Lower lobe of right lung (tissue), 2 donors: Measurements from ENCODE around the gene ZNF628. TPM values are rescaled to one million over a fixed set of nuclear protein-coding genes. Genes with fewer than 3 reads are reported as not detected.

Source experiments
- ATAC-seq, 2 donors: fragments of 200-7000 bp; cut with Tn5 transposase; one replicate each; pipeline ENCODE4 v1.9.1; 2020 to 2022; ENCODE audit warnings: mild to moderate bottlenecking in 2 of 2, moderate library complexity in 2 of 2
- DNase-seq: peaks from one replicate; pipeline ENCODE4 v3.0.0-alpha.2; 2020
- H3K27ac ChIP-seq: fragments of 200-600 bp; one replicate; pipeline ENCODE4 v1.8.0; 2022
- H3K27me3 ChIP-seq: fragments of 200-600 bp; one replicate; pipeline ENCODE4 v1.8.0; 2022; ENCODE audit warnings: low read depth
- H3K36me3 ChIP-seq: fragments of 200-600 bp; one replicate; pipeline ENCODE4 v1.8.0; 2022; ENCODE audit warnings: mild to moderate bottlenecking
- H3K4me1 ChIP-seq: fragments of 200-600 bp; one replicate; pipeline ENCODE4 v1.8.0; 2022
- H3K4me3 ChIP-seq: fragments of 200-600 bp; one replicate; pipeline ENCODE4 v1.8.0; 2022; ENCODE audit warnings: mild to moderate bottlenecking
- H3K9me3 ChIP-seq: fragments of 200-600 bp; one replicate; pipeline ENCODE4 v1.8.0; 2022
- intact Hi-C: fragments of 100-400 bp; cut with DNase I; formaldehyde crosslinking; loops from one replicate; pipeline ENCODE4 v1.11.0; 2022
- total RNA-seq: library from RNA; stranded (reverse); fragmentation: NEBNext Ultra II Directional; extraction: Animal tissue kit (Norgen Biotek cat#: 25700); gene quantifications from one replicate; pipeline ENCODE4 v1.2.1, GENCODE V29; 2021
- TF ChIP-seq, protein P1 (sequence below): fragments of 200-600 bp; IDR thresholded peaks from one replicate; pipeline ENCODE4 v1.8.0; 2022; ENCODE audit warnings: antibody characterized with exemption, mild to moderate bottlenecking
- donor health status: DM: no; HTN: yes; CAD: no; lungs with severe emphysema.

The ZNF628 gene
- total RNA-seq, 1 donor from 2014 or later, result 7.1 TPM

- Histone ChIP-seq H3K27me3 (peaks cover 17% of the 10 kb centered on the region), H3K27ac (no peak overlapping the region), H3K9me3 (no peaks in the 10 kb centered on the region), H3K4me1 (peaks cover 20% of the 10 kb centered on the region), H3K36me3 (no peaks in the 10 kb centered on the region), H3K4me3 (no peak overlapping the region)
- TF ChIP-seq, protein P1, sequence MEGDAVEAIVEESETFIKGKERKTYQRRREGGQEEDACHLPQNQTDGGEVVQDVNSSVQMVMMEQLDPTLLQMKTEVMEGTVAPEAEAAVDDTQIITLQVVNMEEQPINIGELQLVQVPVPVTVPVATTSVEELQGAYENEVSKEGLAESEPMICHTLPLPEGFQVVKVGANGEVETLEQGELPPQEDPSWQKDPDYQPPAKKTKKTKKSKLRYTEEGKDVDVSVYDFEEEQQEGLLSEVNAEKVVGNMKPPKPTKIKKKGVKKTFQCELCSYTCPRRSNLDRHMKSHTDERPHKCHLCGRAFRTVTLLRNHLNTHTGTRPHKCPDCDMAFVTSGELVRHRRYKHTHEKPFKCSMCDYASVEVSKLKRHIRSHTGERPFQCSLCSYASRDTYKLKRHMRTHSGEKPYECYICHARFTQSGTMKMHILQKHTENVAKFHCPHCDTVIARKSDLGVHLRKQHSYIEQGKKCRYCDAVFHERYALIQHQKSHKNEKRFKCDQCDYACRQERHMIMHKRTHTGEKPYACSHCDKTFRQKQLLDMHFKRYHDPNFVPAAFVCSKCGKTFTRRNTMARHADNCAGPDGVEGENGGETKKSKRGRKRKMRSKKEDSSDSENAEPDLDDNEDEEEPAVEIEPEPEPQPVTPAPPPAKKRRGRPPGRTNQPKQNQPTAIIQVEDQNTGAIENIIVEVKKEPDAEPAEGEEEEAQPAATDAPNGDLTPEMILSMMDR, result no peak
- intact Hi-C loops, result no loop called here
- ATAC-seq (no peak), DNase-seq (no peak)
Measured at GRCh38 chr19:55456347-55456746, 20.1 kb upstream of the ZNF628 start.

GRCh38 chr19:55457683-55458457, 18.5 kb upstream of the ZNF628 start:
- H3K36me3 ChIP-seq, result no peaks in the 10 kb centered on the region
- ATAC-seq, result no peak
- TF ChIP-seq, protein P1, result no peak
- H3K9me3 ChIP-seq, result no peaks in the 10 kb centered on the region
- no peak overlapping the region for H3K4me3 ChIP-seq
- H3K4me1 ChIP-seq, result peaks cover 21% of the 10 kb centered on the region
- H3K27ac ChIP-seq, result no peak overlapping the region
- intact Hi-C loops, result no loop called here
- peaks cover 1% of the 10 kb centered on the region for H3K27me3 ChIP-seq
- no peak for DNase-seq

DNA sequence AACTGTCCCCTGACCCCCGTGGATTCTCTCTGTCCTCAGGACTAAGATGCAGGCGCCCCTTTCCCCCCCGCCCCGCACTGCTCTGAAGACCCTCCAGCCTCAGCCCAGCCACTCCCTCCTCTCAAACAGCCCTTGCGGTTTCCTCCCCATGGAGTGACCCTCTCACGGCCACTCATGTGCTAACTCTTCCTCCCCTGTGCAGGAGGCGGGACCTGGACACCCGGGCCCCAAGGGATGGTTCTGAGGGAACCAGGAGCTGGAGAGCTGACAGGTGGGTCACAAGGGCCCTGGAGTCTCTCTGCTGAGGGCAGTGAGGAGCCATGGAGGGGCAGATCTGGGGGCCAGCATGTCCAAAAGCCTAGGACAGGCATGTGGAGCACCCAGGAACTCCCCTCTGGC, 16.9 kb upstream of the ZNF628 start:
- no peaks in the 10 kb centered on the region for H3K9me3 ChIP-seq
- intact Hi-C loops, result no loop called here
- ATAC-seq (no peak), DNase-seq (no peak)
- H3K36me3 ChIP-seq, result no peaks in the 10 kb centered on the region
- no peaks in the 10 kb centered on the region for H3K27me3 ChIP-seq
- H3K4me1 ChIP-seq, result peaks cover 21% of the 10 kb centered on the region
- H3K27ac ChIP-seq, result no peak overlapping the region
- TF ChIP-seq, protein P1, result no peak
- no peak overlapping the region for H3K4me3 ChIP-seq

DNA sequence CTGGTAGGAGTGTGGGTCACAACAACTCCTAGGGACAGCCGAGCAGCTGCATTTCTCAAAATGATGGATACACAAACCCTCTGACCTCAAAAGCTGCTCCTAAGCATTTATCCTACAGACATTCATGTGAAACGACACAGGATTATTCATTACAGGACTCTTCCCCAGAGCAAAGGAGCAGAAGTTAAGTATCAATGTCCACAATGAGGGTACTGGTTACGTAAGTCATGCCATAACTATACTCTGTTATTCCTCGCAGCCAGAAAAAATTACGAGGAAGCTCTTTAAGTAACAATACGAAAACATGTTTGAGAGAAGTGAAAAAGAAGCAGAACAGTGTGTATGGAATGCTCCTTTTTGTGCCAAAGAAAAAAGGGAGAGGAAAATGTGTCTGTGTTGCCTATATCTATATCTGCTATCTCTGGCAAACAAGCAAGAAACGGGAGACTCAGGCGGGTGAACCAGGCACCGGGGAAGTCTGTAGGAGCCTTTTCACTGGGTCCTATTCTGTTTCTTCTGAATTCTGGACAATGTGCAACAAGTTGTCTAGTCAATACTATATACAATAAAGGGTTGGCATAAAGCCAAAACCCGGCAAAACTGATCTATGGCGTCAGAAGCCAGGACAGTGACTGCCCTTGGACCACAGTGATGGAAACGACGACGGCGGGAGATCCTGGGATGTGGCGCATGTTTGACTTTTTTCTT, 16.3 kb upstream of the ZNF628 start:
- no peak for ATAC-seq
- Histone ChIP-seq H3K4me1 (peaks cover 21% of the 10 kb centered on the region), H3K9me3 (no peaks in the 10 kb centered on the region), H3K36me3 (no peaks in the 10 kb centered on the region), H3K4me3 (peak overlapping the region; percentile 76), H3K27ac (no peak overlapping the region), H3K27me3 (no peaks in the 10 kb centered on the region)
- TF ChIP-seq, protein P1, result no peak
- intact Hi-C loops, result no loop called here
- DNase-seq, result no peak

DNA sequence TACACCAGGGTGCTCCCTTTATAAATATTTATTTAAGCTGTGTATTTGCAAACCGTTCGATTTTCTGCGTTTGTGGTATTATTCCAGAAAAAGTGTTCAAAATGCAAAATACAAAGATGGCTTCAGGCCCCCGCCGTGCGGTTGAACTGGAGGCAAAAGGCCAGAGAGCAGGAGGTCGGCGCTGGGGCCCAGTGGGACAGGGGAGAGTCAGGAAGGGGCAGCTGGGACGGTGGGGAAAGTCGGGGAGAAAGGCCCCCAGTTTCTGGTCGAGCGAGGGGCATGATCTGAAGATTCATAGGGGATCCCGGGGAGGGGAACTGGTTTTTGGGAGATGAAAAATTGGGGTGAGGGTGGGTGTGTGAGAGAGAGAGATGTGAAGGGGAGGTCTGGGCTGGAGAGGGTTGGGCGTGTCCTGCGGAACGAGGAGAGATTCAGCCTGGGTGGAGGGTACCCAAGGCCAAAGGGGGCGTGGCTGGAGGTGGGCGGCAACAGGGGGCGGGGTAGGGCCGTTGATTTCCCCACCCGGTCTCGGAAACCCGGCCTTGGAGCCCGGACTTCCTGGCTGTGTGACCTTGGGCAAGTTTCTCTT, 15.7 kb upstream of the ZNF628 start:
- H3K4me3 ChIP-seq, result peak overlapping the region; percentile 76
- peak overlapping the region; percentile 90 for H3K27ac ChIP-seq
- H3K36me3 ChIP-seq, result no peaks in the 10 kb centered on the region
- ATAC-seq (peak; percentile 61 to 70), DNase-seq (peak; percentile 70)
- H3K4me1 ChIP-seq, result peaks cover 21% of the 10 kb centered on the region
- H3K9me3 ChIP-seq, result no peaks in the 10 kb centered on the region
- no peaks in the 10 kb centered on the region for H3K27me3 ChIP-seq
- TF ChIP-seq, protein P1, result no peak
- intact Hi-C loops, result no loop called here
